IMR-90 (cell line): ENCODE measurements around the gene SYTL3. TPM values are rescaled to one million over a fixed set of nuclear protein-coding genes. Genes with fewer than 3 reads are reported as not detected.

Experiments
- ATAC-seq: fragments of 200-7000 bp; cut with Tn5 transposase; 2 replicates; pipeline ENCODE4 v1.9.1; 2020; ENCODE audit warnings: low read depth, mild to moderate bottlenecking, moderate library complexity
- BruUV-seq: library from RNA; stranded (reverse); fragments of 400-500 nt; replicated peaks from 2 replicates; lab custom pipeline; 2021; lab: Mats Ljungman, UMichigan
- CTCF ChIA-PET: fragments of 300-600 bp; formaldehyde crosslinking; extraction: SDS; loops from one replicate; lab custom pipeline; 2021; ENCODE audit warnings: antibody characterized with exemption; lab: Yijun Ruan, JAX
- POLR2A ChIA-PET: fragments of 300-600 bp; sonication (Branson Sonifier 250); formaldehyde crosslinking; loops from one replicate; lab custom pipeline; 2022; ENCODE audit warnings: antibody characterized with exemption; ENCODE audit not compliant: unreplicated experiment; lab: Charles Lee
- DNase-seq: peaks from one replicate; pipeline ENCODE4 v3.0.0; 2013
- H2AFZ ChIP-seq: replicated peaks from 2 replicates; pipeline ENCODE3; 2013; ENCODE audit warnings: low read length, mild to moderate bottlenecking; ENCODE audit not compliant: poor library complexity
- H2AK5ac ChIP-seq: 2 replicates; pipeline ENCODE4 v1.6.1; 2013; ENCODE audit warnings: low read depth, low read length, inconsistent platforms
- H2AK9ac ChIP-seq: replicated peaks from 2 replicates; pipeline ENCODE3; 2013; ENCODE audit warnings: mild to moderate bottlenecking, low read depth, low read length, moderate library complexity; ENCODE audit not compliant: poor library complexity
- H2BK120ac ChIP-seq: 2 replicates; pipeline ENCODE4 v1.6.1; 2013; ENCODE audit warnings: low read depth, low read length, inconsistent platforms
- H2BK15ac ChIP-seq: 3 replicates; pipeline ENCODE4 v1.6.1; 2013; ENCODE audit warnings: low read depth, low read length, inconsistent platforms
- H2BK20ac ChIP-seq: 2 replicates; pipeline ENCODE4 v1.6.1; 2013; ENCODE audit warnings: low read depth, mild to moderate bottlenecking, inconsistent platforms, low read length, moderate library complexity
- H2BK5ac ChIP-seq: 2 replicates; pipeline ENCODE4 v1.6.1; 2013; ENCODE audit warnings: mild to moderate bottlenecking, low read depth, low read length, inconsistent platforms; ENCODE audit not compliant: poor library complexity, severe bottlenecking
- H3K14ac ChIP-seq: replicated peaks from 2 replicates; pipeline ENCODE4 v1.6.1; 2013; ENCODE audit warnings: low read depth, low read length, inconsistent platforms
- H3K18ac ChIP-seq: 2 replicates; pipeline ENCODE4 v1.6.1; 2013; ENCODE audit warnings: low read depth, low read length, control low read depth
- H3K23ac ChIP-seq: 2 replicates; pipeline ENCODE4 v1.6.1; 2013; ENCODE audit warnings: low read depth, low read length, inconsistent platforms
- H3K27ac ChIP-seq: 2 replicates; pipeline ENCODE4 v1.5.1; 2013; ENCODE audit warnings: mild to moderate bottlenecking, control low read depth, low read length; ENCODE audit not compliant: insufficient read depth
- H3K27me3 ChIP-seq: 2 replicates; pipeline ENCODE4 v1.6.1; 2013; ENCODE audit warnings: low read length; ENCODE audit not compliant: control insufficient read depth, insufficient read depth
- H3K36me3 ChIP-seq: 2 replicates; pipeline ENCODE4 v1.6.1; 2013; ENCODE audit warnings: low read length, mixed read lengths; ENCODE audit not compliant: control insufficient read depth, insufficient read depth
- H3K4ac ChIP-seq: 2 replicates; pipeline ENCODE4 v1.6.1; 2013; ENCODE audit warnings: low read depth, low read length, inconsistent platforms
- H3K4me1 ChIP-seq: 2 replicates; pipeline ENCODE4 v1.6.1; 2013; ENCODE audit warnings: low read length, mixed read lengths; ENCODE audit not compliant: control insufficient read depth, insufficient read depth
- H3K4me2 ChIP-seq: 2 replicates; pipeline ENCODE4 v1.6.1; 2013; ENCODE audit warnings: low read depth, mild to moderate bottlenecking, control low read depth, low read length, moderate library complexity
- H3K4me3 ChIP-seq: 2 replicates; pipeline ENCODE4 v1.5.1; 2013; ENCODE audit warnings: low read depth, mild to moderate bottlenecking, control low read depth, low read length, moderate library complexity; ENCODE audit not compliant: insufficient read depth
- H3K56ac ChIP-seq: 2 replicates; pipeline ENCODE4 v1.6.1; 2013; ENCODE audit warnings: low read length, inconsistent platforms; ENCODE audit not compliant: insufficient read depth; ENCODE audit errors: extremely low read depth
- H3K79me1 ChIP-seq, 2 experiments: 2 replicates each; pipeline ENCODE4 v1.6.1; 2013; ENCODE audit warnings: low read length in 2 of 2, inconsistent platforms in 1 of 2, low read depth in 1 of 2
- H3K9ac ChIP-seq: 2 replicates; pipeline ENCODE4 v1.6.1; 2013; ENCODE audit warnings: low read depth, low read length, control low read depth
- H3K9me1 ChIP-seq: 2 replicates; pipeline ENCODE4 v1.6.1; 2013; ENCODE audit warnings: low read length, inconsistent platforms; ENCODE audit not compliant: insufficient read depth
- H3K9me3 ChIP-seq: 2 replicates; pipeline ENCODE4 v1.6.1; 2013; ENCODE audit warnings: low read length; ENCODE audit not compliant: control insufficient read depth, insufficient read depth
- H4K20me1 ChIP-seq: 2 replicates; pipeline ENCODE4 v1.6.1; 2013; ENCODE audit warnings: low read length, inconsistent platforms; ENCODE audit not compliant: insufficient read depth
- H4K5ac ChIP-seq: 2 replicates; pipeline ENCODE4 v1.6.1; 2013; ENCODE audit warnings: mild to moderate bottlenecking, low read depth, low read length, control low read depth
- H4K8ac ChIP-seq, 2 experiments: 2 replicates each; pipeline ENCODE4 v1.6.1; 2013; ENCODE audit warnings: low read depth in 2 of 2, low read length in 2 of 2, control low read depth in 1 of 2, inconsistent platforms in 1 of 2
- H4K91ac ChIP-seq: 2 replicates; pipeline ENCODE4 v1.6.1; 2013; ENCODE audit warnings: low read depth, low read length, inconsistent platforms; ENCODE audit not compliant: insufficient read depth
- CEBPB ChIP-seq: IDR thresholded peaks from 2 replicates; pipeline ENCODE4 v1.6.1; 2012; ENCODE audit warnings: low read depth, low read length, improper control_type of control experiment
- MAFK ChIP-seq: IDR thresholded peaks from 2 replicates; pipeline ENCODE4 v1.6.1; 2012; ENCODE audit warnings: low read depth, low read length, improper control_type of control experiment
- dilution Hi-C: fragments of 300-500 bp; cut with HindIII; formaldehyde crosslinking; loops from one replicate; pipeline ENCODE4 v1.14.3; 2018; ENCODE audit warnings: low sequenced_read_pairs; ENCODE audit not compliant: unreplicated experiment
- in situ Hi-C: fragments of 300-500 bp; cut with MboI; formaldehyde crosslinking; loops from 3 replicates; pipeline ENCODE4 v1.14.3; 2019; ENCODE audit warnings: low sequenced_read_pairs, inconsistent platforms, mixed read lengths
- intact Hi-C: fragments of 100-400 bp; cut with micrococcal nuclease; formaldehyde crosslinking; loops from 2 replicates; pipeline ENCODE4 v1.10.0; 2022
- polyA plus RNA-seq, 3 experiments: library from polyadenylated mRNA; depleted of rRNA; stranded (reverse); fragments of >200 nt; gene quantifications; 2 replicates each; pipeline ENCODE4 v1.2.3, GENCODE V29; 2012; ENCODE audit warnings: low replicate concordance in 1 of 3
- total RNA-seq: library from RNA; depleted of rRNA; stranded (reverse); fragments of >200 nt; gene quantifications from 2 replicates; pipeline ENCODE4 v1.2.3, GENCODE V29; 2012

Gene SYTL3
- total and polyA plus RNA-seq, 2 of the 4 experiments (the other 2 are of a cell fraction): 2.9 to 4.3 TPM

GRCh38 chr6:158804207-158804606 is 154.4 kb downstream of the SYTL3 start:
- in situ Hi-C loops (no loop called here), dilution Hi-C loops (no loop called here), intact Hi-C loops (no loop called here)
- H2BK5ac ChIP-seq: no peak overlapping the region
- peak overlapping the region; percentile 69 for H3K4me2 ChIP-seq
- H3K36me3 ChIP-seq: peaks cover 5% of the 10 kb centered on the region
- TF ChIP-seq MAFK (no peak), CEBPB (no peak)
- no peak overlapping the region for H2BK20ac ChIP-seq
- peaks cover 19% of the 10 kb centered on the region for H4K20me1 ChIP-seq
- no peak overlapping the region for H3K4me3 ChIP-seq
- H3K9ac ChIP-seq: no peak overlapping the region
- H3K27me3 ChIP-seq: no peaks in the 10 kb centered on the region
- POLR2A ChIA-PET: no interaction called here
- no peak overlapping the region for H2BK120ac ChIP-seq
- H3K27ac ChIP-seq: no peak overlapping the region
- H3K14ac ChIP-seq: 0 out of 2 replicates have a peak overlapping the region, but pooled peaks have one; percentile 3
- ATAC-seq: no peak
- CTCF ChIA-PET: no interaction called here
- no TSS peak for BruUV-seq
- no peaks in the 10 kb centered on the region for H3K9me3 ChIP-seq
- H2AK9ac ChIP-seq: no peak overlapping the region
- H4K5ac ChIP-seq: no peak overlapping the region
- H4K91ac ChIP-seq: no peak overlapping the region
- peaks cover 8% of the 10 kb centered on the region for H3K9me1 ChIP-seq
- H3K18ac ChIP-seq: no peak overlapping the region
- H3K56ac ChIP-seq: no peak overlapping the region
- H4K8ac ChIP-seq: no peak overlapping the region
- H2BK15ac ChIP-seq: no peak overlapping the region
- H2AFZ ChIP-seq: no peak overlapping the region
- H3K23ac ChIP-seq: peak overlapping the region; percentile 44; the same call in 1 of the 2 replicates
- no peak overlapping the region for H2AK5ac ChIP-seq
- no peak for DNase-seq
- no peak overlapping the region for H3K4ac ChIP-seq
- peaks cover 7% of the 10 kb centered on the region for H3K4me1 ChIP-seq
- H3K79me1 ChIP-seq: peaks cover 39 to 59% of the 10 kb centered on the region in 2 experiments
